HepG2 (cell line): ENCODE measurements around the gene GABRG3. TPM values are rescaled to one million over a fixed set of nuclear protein-coding genes. Genes with fewer than 3 reads are reported as not detected.

Experiments used
- ATAC-seq: fragments of 200-7000 bp; cut with Tn5 transposase; 3 replicates; pipeline ENCODE4 v1.9.1; 2020; ENCODE audit warnings: mild to moderate bottlenecking, moderate library complexity
- BruUV-seq: library from RNA; stranded (reverse); fragments of 400-500 nt; replicated peaks from 2 replicates; lab custom pipeline; 2021; lab: Mats Ljungman, UMichigan
- CTCF ChIA-PET: fragments of 300-600 bp; formaldehyde crosslinking; extraction: SDS; loops from one replicate; lab custom pipeline; 2021; ENCODE audit warnings: low total read pairs, inconsistent platforms, low intra/inter-chr PET ratio; lab: Yijun Ruan, JAX
- POLR2A ChIA-PET: fragments of 350-600 bp; sonication (Branson Sonifier 250); formaldehyde crosslinking; loops from one replicate; lab custom pipeline; 2020; ENCODE audit warnings: antibody characterized with exemption, inconsistent platforms; lab: Yijun Ruan, JAX
- DNase-seq: peaks from one replicate; pipeline ENCODE4 v3.0.0-alpha.2; 2015; ENCODE audit warnings: low spot score
- FAIRE-seq: peaks from 3 replicates; lab custom pipeline; 2011; peaks lifted over from hg19 to GRCh38; lab: Jason Lieb, UNC
- H2AFZ ChIP-seq: one replicate; pipeline ENCODE4 v1.6.1; 2011; ENCODE audit warnings: low read length, inconsistent platforms
- H3K27ac ChIP-seq: fragments of 300-600 bp; 3 replicates; pipeline ENCODE4 v1.8.0; 2011; ENCODE audit warnings: mixed run types, mild to moderate bottlenecking, mixed read lengths, low read length, inconsistent platforms; ENCODE audit not compliant: insufficient read depth; ENCODE audit errors: extremely low read length
- H3K27me3 ChIP-seq, 2 experiments: fragments of 200-600 bp in 1 of 2; 2 replicates in 1 of 2; 3 replicates in 1 of 2; pipeline versions ENCODE4 v1.6.0 to v1.8.0; 2011; ENCODE audit warnings: low read length in 2 of 2, mild to moderate bottlenecking in 2 of 2, moderate library complexity in 2 of 2, inconsistent platforms in 1 of 2; ENCODE audit not compliant: insufficient read depth in 2 of 2, control insufficient read depth in 1 of 2
- H3K36me3 ChIP-seq, 2 experiments: fragments of 200-600 bp in 1 of 2; replicated peaks in 1 of 2; 2 replicates in 1 of 2; 3 replicates in 1 of 2; pipeline versions ENCODE4 v1.5.1 to v1.8.0; 2011; ENCODE audit warnings: low read length in 2 of 2, inconsistent platforms in 1 of 2; ENCODE audit not compliant: insufficient read depth in 2 of 2, control insufficient read depth in 1 of 2
- H3K4me1 ChIP-seq: 2 replicates; pipeline ENCODE4 v1.5.1; 2012; ENCODE audit warnings: low read length, inconsistent platforms; ENCODE audit not compliant: insufficient read depth
- H3K4me2 ChIP-seq: 2 replicates; pipeline ENCODE4 v1.6.0; 2011; ENCODE audit warnings: low read depth, low read length, inconsistent platforms
- H3K4me3 ChIP-seq, 3 experiments: fragments of 200-600 bp in 1 of 3; sonication (generic), shearing (Covaris generic) in 1 of 3; replicated peaks in 1 of 3; 2 replicates each; pipeline ENCODE4 v1.5.1; 2011 to 2016; ENCODE audit warnings: low read length in 3 of 3, inconsistent platforms in 2 of 3, low read depth in 2 of 3, mild to moderate bottlenecking in 2 of 3, control low read depth in 1 of 3, mixed read lengths in 1 of 3; ENCODE audit not compliant: insufficient read depth in 1 of 3
- H3K79me2 ChIP-seq: one replicate; pipeline ENCODE4 v1.6.1; 2011; ENCODE audit warnings: low read length, inconsistent platforms; ENCODE audit not compliant: insufficient read depth
- H3K9ac ChIP-seq: 2 replicates; pipeline ENCODE4 v1.6.0; 2011; ENCODE audit warnings: mild to moderate bottlenecking, low read depth, low read length, inconsistent platforms; ENCODE audit not compliant: insufficient read depth
- H3K9me3 ChIP-seq: 2 replicates; pipeline ENCODE4 v1.5.1; 2012; ENCODE audit warnings: mild to moderate bottlenecking, low read length
- H4K20me1 ChIP-seq: 2 replicates; pipeline ENCODE4 v1.6.0; 2011; ENCODE audit warnings: inconsistent platforms, mild to moderate bottlenecking, low read length, moderate library complexity; ENCODE audit not compliant: insufficient read depth
- CENPT ChIP-seq: sonication (generic); formaldehyde crosslinking; IDR thresholded peaks from 2 replicates; pipeline ENCODE4 v1.8.0; 2022; ENCODE audit warnings: low read depth, mild to moderate bottlenecking, moderate library complexity, missing genetic modification reagents
- GATA4 ChIP-seq: sonication (generic); IDR thresholded peaks from 2 replicates; pipeline ENCODE4 v1.6.1; 2016; ENCODE audit warnings: antibody characterized with exemption, low read depth, borderline replicate concordance
- IRF2 ChIP-seq: IDR thresholded peaks from 2 replicates; pipeline ENCODE4 v1.6.1; 2018; ENCODE audit warnings: missing genetic modification reagents, missing compliant biosample characterization
- JUN ChIP-seq: sonication (generic); formaldehyde crosslinking; IDR thresholded peaks from 2 replicates; pipeline ENCODE4 v1.4.0; 2020; ENCODE audit warnings: mild to moderate bottlenecking, missing genetic modification reagents
- KDM6A ChIP-seq: IDR thresholded peaks from 2 replicates; pipeline ENCODE4 v1.6.1; 2016; ENCODE audit warnings: low read depth
- SRY ChIP-seq: sonication (generic); formaldehyde crosslinking; IDR thresholded peaks from 2 replicates; pipeline ENCODE4 v1.8.0; 2022; ENCODE audit warnings: mild to moderate bottlenecking, missing genetic modification reagents
- THYN1 ChIP-seq: sonication (generic); formaldehyde crosslinking; IDR thresholded peaks from 2 replicates; pipeline ENCODE4 v1.8.1; 2023; ENCODE audit warnings: low read depth, mild to moderate bottlenecking, moderate library complexity, missing genetic modification reagents, borderline replicate concordance
- ZNF251 ChIP-seq: sonication (generic); formaldehyde crosslinking; IDR thresholded peaks from 2 replicates; pipeline ENCODE4 v1.9.0; 2021; ENCODE audit warnings: mild to moderate bottlenecking, missing genetic modification reagents
- ZNF75D ChIP-seq: sonication (generic); formaldehyde crosslinking; IDR thresholded peaks from 2 replicates; pipeline ENCODE4 v1.8.1; 2023; ENCODE audit warnings: missing genetic modification reagents, mild to moderate bottlenecking, borderline replicate concordance
- WGBS: methylation state at CpG from one replicate; pipeline ENCODE4 v1.1.6; 2017; ENCODE audit warnings: low lambda C conversion rate; 5-methylcytosine and 5-hydroxymethylcytosine counted together
- in situ Hi-C: cut with HindIII; loops from 2 replicates; pipeline ENCODE4 v1.10.0; 2017; ENCODE audit warnings: low pct_unique_long_range_greater_than_20kb; ENCODE audit not compliant: extremely low pct_ligation_motif_present
- intact Hi-C: fragments of 100-400 bp; cut with micrococcal nuclease; formaldehyde crosslinking; loops from one replicate; pipeline ENCODE4 v1.10.0; 2022; ENCODE audit not compliant: unreplicated experiment
- polyA plus RNA-seq, 8 experiments: library from polyadenylated mRNA; depleted of rRNA in 3 of 8; stranded (reverse) in 7 of 8; unstranded in 1 of 8; fragments of >200 nt; fragmentation: Illumina TruSeq in 4 of 8; extraction: Trizol in 4 of 8; gene quantifications; 2 replicates each; pipeline versions ENCODE4 v1.2.1 to v1.2.3, GENCODE V29; 2011 to 2016; ENCODE audit warnings: low read depth in 4 of 8, missing spikeins in 1 of 8, mixed read lengths in 1 of 8; ENCODE audit not compliant: insufficient read depth in 1 of 8
- total RNA-seq, 5 experiments: library from RNA; depleted of rRNA; stranded (reverse); fragments of >200 nt; fragmentation: Illumina TruSeq; extraction: Trizol; gene quantifications; 2 replicates each; pipeline ENCODE4 v1.2.3, GENCODE V29; 2016; ENCODE audit warnings: low read depth in 1 of 5
- TF ChIP-seq, protein P1 (sequence below): sonication (generic); formaldehyde crosslinking; IDR thresholded peaks from 2 replicates; pipeline ENCODE4 v1.5.0; 2020; ENCODE audit warnings: mild to moderate bottlenecking, missing genetic modification reagents, borderline replicate concordance
- TF ChIP-seq, protein P2 (sequence below): sonication (generic); formaldehyde crosslinking; IDR thresholded peaks from 2 replicates; pipeline ENCODE4 v1.4.0; 2020; ENCODE audit warnings: mild to moderate bottlenecking, low read depth, missing genetic modification reagents
- TF ChIP-seq, protein P3 (sequence below): sonication (generic); formaldehyde crosslinking; IDR thresholded peaks from 2 replicates; pipeline ENCODE4 v1.5.0; 2020; ENCODE audit warnings: missing genetic modification reagents

The GABRG3 gene
- total and polyA plus RNA-seq, 2 of the 13 experiments (the other 11 are each of a cell fraction or from before 2014, with no cell fraction given), result not detected

DNA sequence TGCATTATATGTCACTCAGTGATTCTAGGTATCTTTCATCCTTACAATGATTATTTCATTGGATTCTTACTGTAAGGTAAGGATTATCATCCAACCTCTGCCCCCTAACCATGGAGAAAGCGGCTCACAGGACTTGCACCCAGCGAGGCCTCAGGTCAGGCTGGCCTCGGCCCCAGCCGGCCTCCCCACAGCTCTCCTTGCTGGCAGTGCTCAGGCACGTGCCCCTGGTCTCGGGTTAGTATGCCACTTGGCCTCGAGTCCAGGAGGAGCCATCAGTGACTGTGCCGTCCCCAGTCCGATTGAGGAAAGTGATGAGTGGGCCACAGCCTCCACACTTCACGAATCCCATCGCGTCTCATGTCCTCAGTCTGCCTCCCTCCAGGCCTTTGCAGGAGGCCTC is 35.7 kb upstream of the GABRG3 start:
- DNase-seq, result no peak
- in situ Hi-C loops, result no loop called here
- CTCF ChIA-PET, result no interaction called here

More for the DNA sequence above, 35.7 kb upstream of the GABRG3 start:
- no peaks in the 10 kb centered on the region for H4K20me1 ChIP-seq
- no peaks in the 10 kb centered on the region for H3K36me3 ChIP-seq
- intact Hi-C loops, result no loop called here
- no peaks in the 10 kb centered on the region for H3K9me3 ChIP-seq
- no peaks in the 10 kb centered on the region for H3K79me2 ChIP-seq
- H2AFZ ChIP-seq, result no peak overlapping the region
- H3K4me3 ChIP-seq, result no peak overlapping the region
- no peak overlapping the region for H3K4me2 ChIP-seq
- ATAC-seq (no peak), FAIRE-seq (no peak)
- H3K4me1 ChIP-seq, result no peaks in the 10 kb centered on the region
- no peak overlapping the region for H3K27ac ChIP-seq
- POLR2A ChIA-PET, result no interaction called here
- H3K27me3 ChIP-seq, result no peaks in the 10 kb centered on the region
- TF ChIP-seq THYN1 (CRISPR knock-in tag) (no peak), IRF2 (CRISPR knock-in tag) (no peak), CENPT (no peak), JUN (CRISPR knock-in tag) (no peak), ZNF75D (CRISPR knock-in tag) (no peak), ZNF251 (CRISPR knock-in tag) (no peak), GATA4 (no peak), SRY (CRISPR knock-in tag) (no peak), KDM6A (no peak)
- TF ChIP-seq, protein P1, sequence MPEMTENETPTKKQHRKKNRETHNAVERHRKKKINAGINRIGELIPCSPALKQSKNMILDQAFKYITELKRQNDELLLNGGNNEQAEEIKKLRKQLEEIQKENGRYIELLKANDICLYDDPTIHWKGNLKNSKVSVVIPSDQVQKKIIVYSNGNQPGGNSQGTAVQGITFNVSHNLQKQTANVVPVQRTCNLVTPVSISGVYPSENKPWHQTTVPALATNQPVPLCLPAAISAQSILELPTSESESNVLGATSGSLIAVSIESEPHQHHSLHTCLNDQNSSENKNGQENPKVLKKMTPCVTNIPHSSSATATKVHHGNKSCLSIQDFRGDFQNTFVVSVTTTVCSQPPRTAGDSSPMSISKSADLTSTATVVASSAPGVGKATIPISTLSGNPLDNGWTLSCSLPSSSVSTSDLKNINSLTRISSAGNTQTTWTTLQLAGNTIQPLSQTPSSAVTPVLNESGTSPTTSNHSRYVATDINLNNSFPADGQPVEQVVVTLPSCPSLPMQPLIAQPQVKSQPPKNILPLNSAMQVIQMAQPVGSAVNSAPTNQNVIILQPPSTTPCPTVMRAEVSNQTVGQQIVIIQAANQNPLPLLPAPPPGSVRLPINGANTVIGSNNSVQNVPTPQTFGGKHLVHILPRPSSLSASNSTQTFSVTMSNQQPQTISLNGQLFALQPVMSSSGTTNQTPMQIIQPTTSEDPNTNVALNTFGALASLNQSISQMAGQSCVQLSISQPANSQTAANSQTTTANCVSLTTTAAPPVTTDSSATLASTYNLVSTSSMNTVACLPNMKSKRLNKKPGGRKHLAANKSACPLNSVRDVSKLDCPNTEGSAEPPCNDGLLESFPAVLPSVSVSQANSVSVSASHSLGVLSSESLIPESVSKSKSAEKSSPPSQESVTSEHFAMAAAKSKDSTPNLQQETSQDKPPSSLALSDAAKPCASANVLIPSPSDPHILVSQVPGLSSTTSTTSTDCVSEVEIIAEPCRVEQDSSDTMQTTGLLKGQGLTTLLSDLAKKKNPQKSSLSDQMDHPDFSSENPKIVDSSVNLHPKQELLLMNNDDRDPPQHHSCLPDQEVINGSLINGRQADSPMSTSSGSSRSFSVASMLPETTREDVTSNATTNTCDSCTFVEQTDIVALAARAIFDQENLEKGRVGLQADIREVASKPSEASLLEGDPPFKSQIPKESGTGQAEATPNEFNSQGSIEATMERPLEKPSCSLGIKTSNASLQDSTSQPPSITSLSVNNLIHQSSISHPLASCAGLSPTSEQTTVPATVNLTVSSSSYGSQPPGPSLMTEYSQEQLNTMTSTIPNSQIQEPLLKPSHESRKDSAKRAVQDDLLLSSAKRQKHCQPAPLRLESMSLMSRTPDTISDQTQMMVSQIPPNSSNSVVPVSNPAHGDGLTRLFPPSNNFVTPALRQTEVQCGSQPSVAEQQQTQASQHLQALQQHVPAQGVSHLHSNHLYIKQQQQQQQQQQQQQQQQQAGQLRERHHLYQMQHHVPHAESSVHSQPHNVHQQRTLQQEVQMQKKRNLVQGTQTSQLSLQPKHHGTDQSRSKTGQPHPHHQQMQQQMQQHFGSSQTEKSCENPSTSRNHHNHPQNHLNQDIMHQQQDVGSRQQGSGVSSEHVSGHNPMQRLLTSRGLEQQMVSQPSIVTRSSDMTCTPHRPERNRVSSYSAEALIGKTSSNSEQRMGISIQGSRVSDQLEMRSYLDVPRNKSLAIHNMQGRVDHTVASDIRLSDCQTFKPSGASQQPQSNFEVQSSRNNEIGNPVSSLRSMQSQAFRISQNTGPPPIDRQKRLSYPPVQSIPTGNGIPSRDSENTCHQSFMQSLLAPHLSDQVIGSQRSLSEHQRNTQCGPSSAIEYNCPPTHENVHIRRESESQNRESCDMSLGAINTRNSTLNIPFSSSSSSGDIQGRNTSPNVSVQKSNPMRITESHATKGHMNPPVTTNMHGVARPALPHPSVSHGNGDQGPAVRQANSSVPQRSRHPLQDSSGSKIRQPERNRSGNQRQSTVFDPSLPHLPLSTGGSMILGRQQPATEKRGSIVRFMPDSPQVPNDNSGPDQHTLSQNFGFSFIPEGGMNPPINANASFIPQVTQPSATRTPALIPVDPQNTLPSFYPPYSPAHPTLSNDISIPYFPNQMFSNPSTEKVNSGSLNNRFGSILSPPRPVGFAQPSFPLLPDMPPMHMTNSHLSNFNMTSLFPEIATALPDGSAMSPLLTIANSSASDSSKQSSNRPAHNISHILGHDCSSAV (CRISPR knock-in tag), result no peak
- TF ChIP-seq, protein P2, sequence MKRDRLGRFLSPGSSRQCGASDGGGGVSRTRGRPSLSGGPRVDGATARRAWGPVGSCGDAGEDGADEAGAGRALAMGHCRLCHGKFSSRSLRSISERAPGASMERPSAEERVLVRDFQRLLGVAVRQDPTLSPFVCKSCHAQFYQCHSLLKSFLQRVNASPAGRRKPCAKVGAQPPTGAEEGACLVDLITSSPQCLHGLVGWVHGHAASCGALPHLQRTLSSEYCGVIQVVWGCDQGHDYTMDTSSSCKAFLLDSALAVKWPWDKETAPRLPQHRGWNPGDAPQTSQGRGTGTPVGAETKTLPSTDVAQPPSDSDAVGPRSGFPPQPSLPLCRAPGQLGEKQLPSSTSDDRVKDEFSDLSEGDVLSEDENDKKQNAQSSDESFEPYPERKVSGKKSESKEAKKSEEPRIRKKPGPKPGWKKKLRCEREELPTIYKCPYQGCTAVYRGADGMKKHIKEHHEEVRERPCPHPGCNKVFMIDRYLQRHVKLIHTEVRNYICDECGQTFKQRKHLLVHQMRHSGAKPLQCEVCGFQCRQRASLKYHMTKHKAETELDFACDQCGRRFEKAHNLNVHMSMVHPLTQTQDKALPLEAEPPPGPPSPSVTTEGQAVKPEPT (CRISPR knock-in tag), result no peak
- TF ChIP-seq, protein P3, sequence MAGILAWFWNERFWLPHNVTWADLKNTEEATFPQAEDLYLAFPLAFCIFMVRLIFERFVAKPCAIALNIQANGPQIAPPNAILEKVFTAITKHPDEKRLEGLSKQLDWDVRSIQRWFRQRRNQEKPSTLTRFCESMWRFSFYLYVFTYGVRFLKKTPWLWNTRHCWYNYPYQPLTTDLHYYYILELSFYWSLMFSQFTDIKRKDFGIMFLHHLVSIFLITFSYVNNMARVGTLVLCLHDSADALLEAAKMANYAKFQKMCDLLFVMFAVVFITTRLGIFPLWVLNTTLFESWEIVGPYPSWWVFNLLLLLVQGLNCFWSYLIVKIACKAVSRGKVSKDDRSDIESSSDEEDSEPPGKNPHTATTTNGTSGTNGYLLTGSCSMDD, result no peak
- no peak overlapping the region for H3K9ac ChIP-seq
- BruUV-seq, result no TSS peak
- 3% methylated on average over 5 of the region's 12 CpGs for WGBS
